GM12891 (cell line): ENCODE measurements around the gene C11orf91.

Experiments used
- DNase-seq: peaks from one replicate; pipeline ENCODE4 v3.0.0; 2011; ENCODE audit warnings: low spot score; ENCODE audit not compliant: insufficient read length
- FAIRE-seq: peaks from 2 replicates; lab custom pipeline; 2011; peaks lifted over from hg19 to GRCh38; lab: Jason Lieb, UNC
- PAX5 ChIP-seq: IDR thresholded peaks from 2 replicates; pipeline ENCODE4 v1.6.1; 2011; ENCODE audit warnings: low read length, moderate library complexity, mild to moderate bottlenecking; ENCODE audit not compliant: insufficient read depth, severe bottlenecking
- POLR2A ChIP-seq: IDR thresholded peaks from 2 replicates; pipeline ENCODE4 v1.6.1; 2011; ENCODE audit warnings: low read depth, low read length, control low read depth
- POLR2AphosphoS5 ChIP-seq: IDR thresholded peaks from 2 replicates; pipeline ENCODE4 v1.6.1; 2011; ENCODE audit warnings: low read depth, low read length, control low read depth
- POU2F2 ChIP-seq: IDR thresholded peaks from 2 replicates; pipeline ENCODE4 v1.6.1; 2011; ENCODE audit warnings: low read depth, mild to moderate bottlenecking, control low read depth, low read length, moderate library complexity
- SPI1 ChIP-seq: IDR thresholded peaks from 2 replicates; pipeline ENCODE4 v1.6.1; 2011; ENCODE audit warnings: low read depth, low read length, control low read depth
- TAF1 ChIP-seq: IDR thresholded peaks from 2 replicates; pipeline ENCODE4 v1.6.1; 2011; ENCODE audit warnings: low read depth, low read length, control low read depth

The C11orf91 gene

DNA sequence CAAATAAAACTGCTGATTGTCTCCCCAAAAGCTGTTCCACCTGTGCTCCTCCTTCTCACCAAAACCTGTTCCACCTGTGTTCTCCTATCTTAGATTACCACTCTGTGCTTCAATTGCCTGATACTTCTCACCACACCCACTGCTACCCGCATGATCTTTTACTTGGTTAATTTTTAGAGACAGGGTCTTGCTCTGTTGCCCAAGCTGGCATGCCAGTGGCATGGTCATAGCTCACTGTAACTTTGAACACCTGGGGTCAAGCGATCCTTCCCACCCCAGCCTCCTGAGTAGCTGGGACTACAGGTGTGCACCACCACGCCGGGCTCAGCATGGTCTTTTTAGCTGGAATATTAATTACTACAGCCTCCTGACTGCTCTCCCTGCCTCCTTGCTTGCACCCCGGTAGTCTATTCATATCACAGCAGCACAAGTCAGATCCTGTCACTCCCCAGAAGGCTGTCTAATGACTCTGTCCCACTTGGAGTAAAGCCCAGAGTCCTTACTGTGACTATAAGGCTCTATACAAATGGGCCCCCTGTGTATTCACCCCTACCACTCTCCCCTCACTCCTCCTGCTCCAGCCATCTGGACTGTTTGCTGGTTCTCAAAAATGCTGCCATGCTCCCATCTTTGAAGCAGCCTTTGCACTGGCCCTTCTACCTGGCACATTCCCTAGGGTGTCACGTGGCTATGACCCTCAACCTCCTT lies 3.5 kb downstream of the C11orf91 start:
- TF ChIP-seq POU2F2: no peak
- no peak for TF ChIP-seq SPI1
- no peak for TF ChIP-seq POLR2A
- DNase-seq (no peak), FAIRE-seq (no peak)

GRCh38 chr11:33696411-33696810 lies 4.2 kb downstream of the C11orf91 start:
- TF ChIP-seq POLR2A (no peak), SPI1 (peak; percentile 81)
- no peak for FAIRE-seq
- no peak for DNase-seq

- no peak for FAIRE-seq
- DNase-seq: no peak
- no peak for TF ChIP-seq SPI1
- no peak for TF ChIP-seq TAF1
- no peak for TF ChIP-seq POLR2A
- no peak for TF ChIP-seq POU2F2
- no peak for TF ChIP-seq PAX5
- no peak for TF ChIP-seq POLR2AphosphoS5
These were observed 5.5 kb downstream of the C11orf91 start for GRCh38 chr11:33695051-33695566.

GRCh38 chr11:33694346-33695050 lies 6.1 kb downstream of the C11orf91 start:
- no peak for DNase-seq
- no peak for TF ChIP-seq PAX5
- TF ChIP-seq SPI1: no peak
- TF ChIP-seq POU2F2: no peak
- TF ChIP-seq POLR2A: no peak
- no peak for TF ChIP-seq POLR2AphosphoS5
- no peak for TF ChIP-seq TAF1
- FAIRE-seq: no peak

- no peak for DNase-seq
- no peak for FAIRE-seq
- no peak for TF ChIP-seq POLR2A
- no peak for TF ChIP-seq SPI1
- TF ChIP-seq POLR2AphosphoS5: no peak
- TF ChIP-seq POU2F2: no peak
These were observed 8.1 kb downstream of the C11orf91 start for GRCh38 chr11:33692541-33692940.

DNA sequence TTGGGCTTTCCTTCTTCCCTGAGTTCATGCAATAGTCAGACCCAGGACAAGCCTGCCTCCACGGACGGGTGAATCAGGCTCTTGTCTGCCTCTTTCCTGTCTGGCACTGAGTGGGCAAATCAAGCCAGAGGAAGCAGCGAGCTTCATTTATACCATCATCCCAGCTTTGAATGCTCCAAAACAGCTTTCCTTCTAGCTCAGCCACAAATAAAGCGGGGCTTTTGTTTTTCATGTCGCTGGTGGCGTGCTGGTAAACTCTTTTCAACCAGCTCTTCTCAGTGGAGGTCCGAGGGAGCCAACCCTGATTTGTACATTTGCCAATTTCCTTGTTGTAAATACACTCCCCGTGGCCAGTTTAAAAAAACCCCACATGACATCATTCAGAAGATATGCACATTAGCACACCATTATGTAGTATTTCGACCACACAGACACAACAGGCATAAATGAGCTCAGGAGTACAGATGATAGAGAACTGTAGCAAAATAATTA lies 8.6 kb downstream of the C11orf91 start:
- no peak for DNase-seq
- TF ChIP-seq PAX5 (no peak), TAF1 (no peak), SPI1 (no peak), POU2F2 (no peak), POLR2A (no peak)
- no peak for FAIRE-seq

DNA sequence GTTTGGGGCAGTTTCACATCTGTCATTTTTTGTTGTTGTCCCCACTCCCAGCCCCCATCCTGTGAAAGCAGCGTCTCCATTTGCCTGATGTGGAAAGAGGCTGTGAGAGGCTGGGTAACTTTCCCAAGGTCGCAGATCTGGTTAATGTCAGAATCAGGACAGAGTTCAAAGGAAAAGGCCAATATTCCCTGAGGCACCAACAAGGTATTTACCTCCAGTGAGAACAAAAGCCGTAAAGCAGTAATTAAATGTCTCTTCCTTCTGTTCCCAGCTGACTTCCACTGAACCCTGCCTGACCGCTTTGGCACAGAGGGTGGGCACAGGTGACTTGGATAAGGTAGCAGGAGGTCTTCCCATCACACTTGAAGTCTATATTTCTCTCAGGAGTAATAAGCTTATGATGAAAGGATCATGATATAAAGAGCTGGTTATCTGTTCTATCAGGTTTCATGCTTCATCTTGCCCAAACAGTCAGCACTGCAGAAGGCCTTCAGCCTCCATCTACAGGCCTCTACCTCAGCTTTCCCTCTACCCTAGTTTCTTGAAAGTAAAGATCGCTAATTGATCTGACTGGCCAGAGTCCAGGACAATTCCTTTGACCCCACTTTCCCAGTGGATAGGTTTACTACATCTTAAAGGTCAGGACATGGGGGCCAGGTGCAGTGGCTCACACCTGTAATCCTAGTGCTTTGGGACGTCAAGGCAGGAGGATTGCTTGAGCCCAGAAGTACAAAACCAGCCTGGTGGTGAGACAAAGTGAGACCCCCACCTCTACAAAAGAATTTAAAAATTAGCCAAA lies 9.4 kb downstream of the C11orf91 start:
- no peak for DNase-seq
- TF ChIP-seq POU2F2 (no peak), TAF1 (no peak), SPI1 (no peak), POLR2A (no peak), POLR2AphosphoS5 (no peak), PAX5 (no peak)
- no peak for FAIRE-seq

- no peak for TF ChIP-seq SPI1
- no peak for TF ChIP-seq PAX5
- FAIRE-seq: no peak
- no peak for DNase-seq
These were observed 10.1 kb downstream of the C11orf91 start for GRCh38 chr11:33690290-33691065.

DNA sequence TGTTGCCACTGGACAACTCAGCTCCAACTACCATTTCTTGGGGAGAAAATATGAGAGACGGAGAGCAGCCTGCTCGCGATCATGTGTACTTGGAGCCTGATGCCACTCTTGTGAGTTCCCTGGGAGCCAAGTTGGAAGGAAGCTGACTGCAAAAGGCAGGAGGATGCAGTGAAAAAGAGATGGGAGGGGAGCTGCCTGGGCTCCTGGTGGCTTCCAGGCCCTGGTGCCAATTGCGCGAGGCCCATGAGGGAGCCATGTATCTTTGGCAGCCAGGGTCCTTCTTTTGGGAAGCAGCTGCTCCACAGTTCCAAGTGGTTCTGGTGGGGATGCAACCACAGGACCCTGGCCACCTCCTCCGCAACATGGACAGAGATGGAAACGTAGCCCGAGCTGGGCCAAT lies 11.1 kb downstream of the C11orf91 start:
- DNase-seq: no peak
- FAIRE-seq: no peak
- TF ChIP-seq POU2F2: no peak
- TF ChIP-seq TAF1: no peak
- no peak for TF ChIP-seq SPI1
- no peak for TF ChIP-seq POLR2A
- TF ChIP-seq PAX5: no peak
- no peak for TF ChIP-seq POLR2AphosphoS5

DNA sequence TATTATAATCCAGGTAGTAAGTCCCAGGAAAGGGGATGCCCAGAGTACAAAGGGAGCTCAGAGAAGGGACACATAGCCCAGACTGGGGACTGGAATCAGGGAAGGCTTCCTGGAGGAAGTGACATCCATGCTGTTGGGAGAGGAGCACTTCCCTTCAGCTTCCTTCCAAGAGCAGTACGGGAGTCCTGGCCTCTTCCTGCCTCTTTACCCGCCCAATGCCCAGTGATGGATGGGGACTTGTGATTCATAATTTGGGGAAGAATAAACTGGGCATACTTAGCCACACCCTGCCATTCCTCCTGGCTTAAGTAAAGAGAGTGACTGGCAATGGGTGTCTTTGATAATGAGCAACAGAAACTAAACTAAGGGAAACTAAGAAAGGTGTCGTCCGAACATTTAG lies 11.5 kb downstream of the C11orf91 start:
- FAIRE-seq: no peak
- TF ChIP-seq SPI1 (no peak), POU2F2 (no peak), POLR2AphosphoS5 (no peak), PAX5 (no peak), TAF1 (no peak), POLR2A (no peak)
- no peak for DNase-seq
